HEK293 (cell line): ENCODE results near the gene WASF3.

Experiments
- ATF2 ChIP-seq: fragments of 450-650 bp; formaldehyde crosslinking; IDR thresholded peaks from 2 replicates; pipeline ENCODE4 v1.5.1; 2016; ENCODE audit warnings: missing biosample characterization, missing genetic modification characterization, low read depth
- CTCF ChIP-seq: fragments of 450-650 bp; formaldehyde crosslinking; IDR thresholded peaks from 2 replicates; pipeline ENCODE4 v1.5.1; 2016; ENCODE audit warnings: missing biosample characterization, missing genetic modification characterization
- ZBTB26 ChIP-seq: fragments of 450-650 bp; formaldehyde crosslinking; optimal IDR thresholded peaks from 2 replicates; pipeline ENCODE3; 2016; ENCODE audit warnings: missing biosample characterization, mild to moderate bottlenecking, missing genetic modification characterization
- ZBTB48 ChIP-seq: fragments of 450-650 bp; formaldehyde crosslinking; IDR thresholded peaks from 2 replicates; pipeline ENCODE4 v1.5.1; 2016; ENCODE audit warnings: missing biosample characterization, missing genetic modification characterization
- ZFP3 ChIP-seq: fragments of 450-650 bp; formaldehyde crosslinking; IDR thresholded peaks from 2 replicates; pipeline ENCODE4 v1.5.1; 2016; ENCODE audit warnings: low read depth, missing biosample characterization, missing genetic modification characterization
- ZNF184 ChIP-seq: fragments of 450-650 bp; IDR thresholded peaks from 2 replicates; pipeline ENCODE4 v1.5.1; 2018; ENCODE audit warnings: missing biosample characterization, mild to moderate bottlenecking, missing genetic modification characterization
- ZNF544 ChIP-seq: fragments of 450-650 bp; formaldehyde crosslinking; IDR thresholded peaks from 2 replicates; pipeline ENCODE4 v1.5.0; 2017; ENCODE audit warnings: missing biosample characterization, missing genetic modification characterization
- TF ChIP-seq, protein P1 (sequence below): fragments of 450-650 bp; formaldehyde crosslinking; IDR thresholded peaks from 2 replicates; pipeline ENCODE4 v1.5.1; 2016; ENCODE audit warnings: missing biosample characterization, missing genetic modification characterization
- TF ChIP-seq, protein P2 (sequence below): fragments of 450-650 bp; formaldehyde crosslinking; conservative IDR thresholded peaks from 2 replicates; pipeline ENCODE4 v1.5.1; 2016; ENCODE audit warnings: low read depth, missing biosample characterization, missing genetic modification characterization

DNA sequence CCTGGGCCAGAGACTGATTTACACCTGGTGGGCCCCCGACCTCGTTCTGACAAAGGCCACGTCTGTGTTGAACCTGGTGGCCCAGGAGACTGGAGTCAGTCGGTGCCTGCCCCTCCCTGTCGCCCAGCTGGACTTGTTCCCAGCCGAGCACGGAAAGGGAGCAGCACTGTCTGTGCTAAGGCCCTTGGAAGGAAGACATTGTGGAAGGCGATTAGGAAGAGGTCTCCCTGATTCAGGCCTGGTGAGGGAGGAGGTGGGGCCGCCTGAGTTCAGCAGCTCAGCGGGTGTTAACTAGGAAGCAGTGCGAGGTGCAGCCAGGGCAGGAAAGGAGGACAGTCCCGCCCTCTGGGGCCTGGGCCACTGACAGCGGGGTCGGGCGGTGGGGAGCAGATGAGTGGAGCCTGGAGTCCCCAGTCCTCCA is 138.4 kb downstream of the WASF3 start:
- TF ChIP-seq ZBTB48 (tag by site-specific recombination): no peak
- no peak for TF ChIP-seq CTCF (tag by site-specific recombination)
- no peak for TF ChIP-seq ATF2 (tag by site-specific recombination)
- TF ChIP-seq, protein P1, sequence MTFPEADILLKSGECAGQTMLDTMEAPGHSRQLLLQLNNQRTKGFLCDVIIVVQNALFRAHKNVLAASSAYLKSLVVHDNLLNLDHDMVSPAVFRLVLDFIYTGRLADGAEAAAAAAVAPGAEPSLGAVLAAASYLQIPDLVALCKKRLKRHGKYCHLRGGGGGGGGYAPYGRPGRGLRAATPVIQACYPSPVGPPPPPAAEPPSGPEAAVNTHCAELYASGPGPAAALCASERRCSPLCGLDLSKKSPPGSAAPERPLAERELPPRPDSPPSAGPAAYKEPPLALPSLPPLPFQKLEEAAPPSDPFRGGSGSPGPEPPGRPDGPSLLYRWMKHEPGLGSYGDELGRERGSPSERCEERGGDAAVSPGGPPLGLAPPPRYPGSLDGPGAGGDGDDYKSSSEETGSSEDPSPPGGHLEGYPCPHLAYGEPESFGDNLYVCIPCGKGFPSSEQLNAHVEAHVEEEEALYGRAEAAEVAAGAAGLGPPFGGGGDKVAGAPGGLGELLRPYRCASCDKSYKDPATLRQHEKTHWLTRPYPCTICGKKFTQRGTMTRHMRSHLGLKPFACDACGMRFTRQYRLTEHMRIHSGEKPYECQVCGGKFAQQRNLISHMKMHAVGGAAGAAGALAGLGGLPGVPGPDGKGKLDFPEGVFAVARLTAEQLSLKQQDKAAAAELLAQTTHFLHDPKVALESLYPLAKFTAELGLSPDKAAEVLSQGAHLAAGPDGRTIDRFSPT: no peak
- no peak for TF ChIP-seq ZNF544
- no peak for TF ChIP-seq ZNF184 (tag by site-specific recombination)
- no peak for TF ChIP-seq ZBTB26
- TF ChIP-seq ZFP3: no peak
- TF ChIP-seq, protein P2, sequence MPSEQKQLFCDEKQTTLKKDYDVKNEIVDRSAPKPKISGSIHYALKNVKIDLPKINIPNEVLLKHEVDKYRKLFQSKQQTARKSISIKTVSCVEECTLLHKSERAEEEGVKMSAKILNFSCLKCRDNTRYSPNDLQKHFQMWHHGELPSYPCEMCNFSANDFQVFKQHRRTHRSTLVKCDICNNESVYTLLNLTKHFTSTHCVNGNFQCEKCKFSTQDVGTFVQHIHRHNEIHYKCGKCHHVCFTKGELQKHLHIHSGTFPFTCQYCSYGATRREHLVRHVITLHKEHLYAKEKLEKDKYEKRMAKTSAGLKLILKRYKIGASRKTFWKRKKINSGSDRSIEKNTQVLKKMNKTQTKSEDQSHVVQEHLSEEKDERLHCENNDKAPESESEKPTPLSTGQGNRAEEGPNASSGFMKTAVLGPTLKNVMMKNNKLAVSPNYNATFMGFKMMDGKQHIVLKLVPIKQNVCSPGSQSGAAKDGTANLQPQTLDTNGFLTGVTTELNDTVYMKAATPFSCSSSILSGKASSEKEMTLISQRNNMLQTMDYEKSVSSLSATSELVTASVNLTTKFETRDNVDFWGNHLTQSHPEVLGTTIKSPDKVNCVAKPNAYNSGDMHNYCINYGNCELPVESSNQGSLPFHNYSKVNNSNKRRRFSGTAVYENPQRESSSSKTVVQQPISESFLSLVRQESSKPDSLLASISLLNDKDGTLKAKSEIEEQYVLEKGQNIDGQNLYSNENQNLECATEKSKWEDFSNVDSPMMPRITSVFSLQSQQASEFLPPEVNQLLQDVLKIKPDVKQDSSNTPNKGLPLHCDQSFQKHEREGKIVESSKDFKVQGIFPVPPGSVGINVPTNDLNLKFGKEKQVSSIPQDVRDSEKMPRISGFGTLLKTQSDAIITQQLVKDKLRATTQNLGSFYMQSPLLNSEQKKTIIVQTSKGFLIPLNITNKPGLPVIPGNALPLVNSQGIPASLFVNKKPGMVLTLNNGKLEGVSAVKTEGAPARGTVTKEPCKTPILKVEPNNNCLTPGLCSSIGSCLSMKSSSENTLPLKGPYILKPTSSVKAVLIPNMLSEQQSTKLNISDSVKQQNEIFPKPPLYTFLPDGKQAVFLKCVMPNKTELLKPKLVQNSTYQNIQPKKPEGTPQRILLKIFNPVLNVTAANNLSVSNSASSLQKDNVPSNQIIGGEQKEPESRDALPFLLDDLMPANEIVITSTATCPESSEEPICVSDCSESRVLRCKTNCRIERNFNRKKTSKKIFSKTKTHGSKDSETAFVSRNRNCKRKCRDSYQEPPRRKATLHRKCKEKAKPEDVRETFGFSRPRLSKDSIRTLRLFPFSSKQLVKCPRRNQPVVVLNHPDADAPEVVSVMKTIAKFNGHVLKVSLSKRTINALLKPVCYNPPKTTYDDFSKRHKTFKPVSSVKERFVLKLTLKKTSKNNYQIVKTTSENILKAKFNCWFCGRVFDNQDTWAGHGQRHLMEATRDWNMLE: no peak
